Dedifferentiated amniotic fluid mesenchymal stem cell (primary cell): ENCODE results near the gene IFRD2.
"Not testable (repeated sequence)": the region's sequence is repeated elsewhere in the genome, so short reads cannot be mapped to it uniquely, and the experiment has no call there.

ENCODE experiments used
- DNase-seq: peaks from one replicate; pipeline ENCODE4 v3.0.0-alpha.2; 2016; ENCODE audit errors: extremely low spot score

Gene IFRD2

DNA sequence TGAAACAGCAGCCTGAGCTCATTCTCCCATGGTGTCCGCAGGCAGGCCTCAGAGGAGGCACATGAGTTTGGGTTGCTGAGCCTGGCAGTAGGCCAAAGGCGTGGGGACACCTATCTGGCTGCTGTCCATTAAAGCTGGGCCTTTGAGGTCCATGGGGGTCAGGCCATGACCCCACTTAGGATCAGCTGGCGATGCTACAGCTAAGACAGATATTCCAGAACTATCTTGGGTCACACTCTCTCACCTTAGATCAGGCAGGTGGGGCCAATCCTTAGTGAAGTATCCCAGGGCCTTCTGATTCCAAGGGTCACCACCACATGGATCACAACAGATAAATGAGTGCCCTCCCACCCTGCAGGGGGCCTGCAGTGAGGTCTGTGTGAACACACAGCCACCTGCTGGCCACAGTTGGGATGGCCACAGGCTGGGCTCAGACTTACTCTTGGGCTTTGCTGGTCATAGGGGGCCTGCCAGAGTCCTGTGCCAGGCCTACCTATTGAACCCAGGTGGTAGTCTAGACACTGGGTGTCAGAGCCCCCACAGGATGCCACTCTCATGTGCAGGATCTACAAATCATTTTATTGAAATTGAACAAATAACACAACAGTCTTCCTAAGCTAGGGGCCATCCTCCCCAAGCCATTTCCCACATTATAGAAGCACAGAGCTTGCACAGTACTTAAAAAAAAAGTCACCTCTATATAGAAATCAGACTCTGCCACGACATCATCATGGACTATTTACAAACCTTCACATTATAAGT, 32.3 kb upstream of the IFRD2 start:
- DNase-seq, result peak; percentile 25

DNA sequence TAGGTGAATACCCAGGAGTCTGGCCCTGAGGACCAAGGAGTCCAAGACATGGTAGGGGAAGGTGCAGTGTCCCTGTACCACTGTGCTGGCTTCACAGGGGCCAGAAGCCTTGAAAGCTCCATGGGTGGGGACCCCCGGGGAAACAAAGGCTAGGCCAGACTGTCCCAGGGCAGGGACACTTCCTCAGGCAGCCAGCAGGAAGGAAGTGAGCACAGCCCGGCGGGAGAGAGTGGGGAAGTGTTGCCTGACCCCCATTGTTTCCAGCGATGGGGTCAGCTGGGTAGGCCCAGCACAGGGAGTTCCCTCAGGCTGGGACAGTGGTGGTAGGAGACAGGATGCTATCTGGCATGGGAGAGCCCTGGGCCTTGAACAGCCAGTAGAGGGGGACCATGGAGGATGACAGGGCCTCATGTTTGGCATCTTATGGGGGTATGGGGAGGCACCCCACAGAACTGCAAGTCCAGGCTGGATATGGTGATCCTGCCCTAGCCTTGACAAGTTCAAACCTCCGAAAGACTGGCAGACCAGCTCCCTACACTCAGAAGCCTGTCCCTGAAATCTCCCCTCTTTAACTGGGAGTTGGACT, 31.5 kb upstream of the IFRD2 start:
- DNase-seq, result no peak

DNA sequence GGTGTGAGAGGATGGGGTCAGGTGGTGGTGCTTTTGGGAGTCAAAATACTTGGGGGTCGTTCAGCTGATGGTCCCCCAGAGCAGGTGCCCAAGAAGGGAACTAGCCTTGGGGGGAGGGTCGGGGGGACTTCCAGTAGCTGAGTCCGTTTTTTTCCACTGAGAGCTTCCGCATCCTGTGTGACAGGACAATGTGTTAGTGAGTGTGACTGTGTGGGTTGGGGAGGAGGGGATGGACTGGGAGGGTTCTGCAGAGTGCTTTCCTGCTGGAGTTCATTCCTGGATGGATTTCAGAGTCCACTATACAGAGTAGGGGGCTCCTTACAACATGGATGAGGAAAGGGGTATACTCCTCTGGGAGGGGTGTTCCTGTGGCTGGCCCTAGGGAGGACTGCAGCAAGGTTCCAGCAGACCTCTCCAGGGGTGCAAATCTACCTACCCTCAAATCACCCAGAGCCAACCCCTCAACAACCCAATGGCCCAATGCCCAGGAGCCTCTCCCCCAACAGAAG, 30.9 kb upstream of the IFRD2 start:
- DNase-seq, result no peak

DNA sequence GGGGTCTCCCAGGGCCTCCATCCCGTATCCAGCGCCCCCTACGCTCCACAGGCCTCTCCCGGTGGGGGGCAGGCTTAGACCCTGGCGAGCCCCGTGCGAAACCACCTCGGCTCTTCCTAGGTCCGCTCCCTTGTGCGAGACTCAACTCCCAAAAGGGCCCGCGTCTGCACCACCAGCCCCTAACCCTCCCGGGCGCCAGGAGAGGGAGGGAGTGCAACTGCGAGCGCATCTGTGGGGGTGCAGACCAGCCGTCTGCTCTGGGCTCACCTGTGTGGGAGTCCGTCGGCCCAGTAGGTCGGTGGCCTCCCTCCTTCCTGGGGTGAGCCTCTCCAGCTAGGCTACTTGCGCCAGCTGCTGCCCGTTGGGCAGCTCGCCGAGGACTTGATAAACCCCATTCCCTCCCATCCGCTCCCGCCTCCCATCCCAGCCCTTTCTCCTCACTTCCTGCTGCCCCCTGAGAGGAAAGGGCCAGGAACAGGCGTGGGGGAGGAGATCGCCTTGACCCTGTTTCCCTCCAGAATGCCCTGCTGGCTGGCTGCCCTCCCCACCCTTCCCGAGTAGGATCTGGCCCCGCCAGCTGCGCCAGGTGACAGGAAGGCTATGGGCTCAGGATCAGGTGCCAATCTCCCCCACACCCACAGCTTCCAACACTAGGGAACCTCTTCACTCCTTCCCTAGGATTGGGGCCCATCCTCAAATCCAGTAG, 30.3 kb upstream of the IFRD2 start, which contains the start of gene HYAL2:
Gene HYAL2 (minus strand): TSS at position 360 of the 706 bp plus-strand sequence. CDS start 2,256 bp downstream, outside the sequence.
- DNase-seq, result no peak

DNA sequence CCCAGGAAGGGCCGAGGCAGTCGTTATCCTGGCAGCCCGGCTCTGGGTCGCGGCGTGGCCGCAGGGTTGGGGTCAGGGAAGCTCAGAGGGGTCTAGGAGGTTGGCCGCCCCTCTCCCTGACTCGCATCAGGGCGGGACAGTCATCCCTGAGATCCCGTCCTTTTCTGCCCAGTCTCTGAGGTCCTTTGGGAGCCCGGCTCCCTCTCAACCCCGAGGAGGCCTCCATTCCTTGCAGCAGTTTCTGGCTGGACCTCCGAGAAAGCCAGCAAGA, 29.8 kb upstream of the IFRD2 start:
- no peak for DNase-seq

DNA sequence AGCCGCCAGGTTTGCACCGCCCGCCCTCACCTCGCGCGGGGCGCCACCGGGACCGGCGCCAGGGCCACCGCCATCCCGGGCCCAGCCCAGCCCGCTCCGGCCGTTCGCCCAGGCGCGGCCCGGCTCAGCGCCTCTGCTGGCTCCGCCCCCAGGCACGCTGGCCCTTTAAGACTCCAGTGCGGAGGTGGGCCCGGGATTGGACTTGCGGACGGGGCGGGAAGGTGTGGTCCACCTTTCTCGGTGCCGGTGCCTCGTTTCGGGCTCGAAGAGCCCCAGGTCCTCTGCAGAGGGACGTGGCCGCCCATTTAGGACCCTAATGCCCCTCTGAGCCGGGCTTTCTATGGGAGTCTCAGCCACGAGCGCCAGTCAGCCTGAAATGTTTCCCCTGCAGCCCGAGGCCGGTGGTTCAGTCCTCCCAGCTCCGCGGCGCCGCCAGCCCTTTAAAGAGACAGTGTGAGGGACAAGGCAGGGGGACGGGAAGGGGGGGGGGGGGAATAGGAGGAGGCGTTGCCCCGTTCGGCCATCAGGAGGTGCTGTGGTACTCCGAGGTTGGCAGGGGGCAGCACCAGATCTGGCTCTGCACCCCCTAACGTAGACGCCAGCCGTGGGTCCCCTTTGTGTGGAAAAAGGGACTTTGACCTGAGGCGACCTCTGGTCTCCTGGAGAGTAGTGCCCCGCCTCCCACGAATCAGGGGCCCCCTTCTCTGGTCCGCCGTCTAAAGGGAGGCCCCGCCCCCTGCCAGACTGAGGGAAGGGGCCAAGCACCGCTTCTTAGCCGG, 29.3 kb upstream of the IFRD2 start:
- DNase-seq, result peak; percentile 81

DNA sequence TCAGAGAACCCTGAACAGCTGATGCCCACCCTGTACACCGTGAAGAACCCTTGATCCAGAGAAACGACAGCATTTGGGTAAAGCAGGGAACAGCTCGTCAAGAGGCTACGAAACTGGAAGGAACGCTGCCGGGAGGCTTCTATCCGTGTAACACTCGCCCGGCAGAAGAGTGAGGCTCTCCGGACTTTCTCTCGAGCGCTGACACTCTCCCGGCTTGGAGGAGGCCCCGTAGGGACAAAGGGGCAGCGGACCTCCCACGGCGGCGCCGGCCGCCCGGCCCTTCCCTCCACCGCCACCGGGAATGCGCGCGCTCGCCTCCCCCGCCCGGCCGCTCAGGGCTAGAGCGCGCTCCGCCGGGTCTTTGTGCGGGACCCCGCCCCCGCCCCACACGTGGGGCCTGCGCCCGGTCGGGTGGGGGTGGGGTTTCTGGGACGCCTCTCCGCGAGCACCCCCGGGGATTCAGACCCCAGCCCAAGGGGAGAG, 28.7 kb upstream of the IFRD2 start:
- peak; percentile 52 for DNase-seq

DNA sequence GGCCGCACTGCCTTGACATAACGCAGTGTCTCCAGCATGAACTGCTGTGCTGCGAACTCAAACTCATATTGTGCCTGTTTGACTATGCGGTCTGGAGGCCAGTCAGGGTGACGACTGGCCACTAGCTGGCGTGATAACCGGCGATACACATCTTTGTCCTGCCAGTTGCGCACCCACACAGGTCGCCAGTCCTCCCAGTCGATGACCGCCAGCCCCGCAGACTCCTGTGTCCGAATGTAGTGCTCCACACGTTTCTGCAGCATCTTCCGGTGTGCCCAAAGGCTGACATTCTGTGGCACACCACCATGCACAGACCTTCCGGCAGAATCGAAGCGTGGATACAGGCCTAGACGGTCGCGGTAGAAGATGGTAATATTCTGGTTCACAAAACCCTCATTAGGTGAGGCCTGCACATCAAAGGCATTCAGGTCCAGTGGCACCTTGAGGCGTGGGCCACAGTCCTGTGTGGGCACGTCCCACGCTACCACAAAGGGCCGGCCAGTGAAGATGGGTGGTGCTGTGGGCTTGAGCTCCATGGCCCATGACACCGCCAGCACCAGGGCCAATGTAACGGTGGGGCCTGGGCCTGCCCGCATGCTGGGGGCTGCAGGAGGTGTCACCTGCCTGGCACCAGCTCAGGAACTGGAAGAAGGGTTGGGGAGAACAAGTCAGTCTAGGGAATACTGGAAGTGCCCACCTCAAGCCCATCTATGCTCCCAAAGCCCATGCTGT, 27.8 kb upstream of the IFRD2 start:
- DNase-seq, result no peak

DNA sequence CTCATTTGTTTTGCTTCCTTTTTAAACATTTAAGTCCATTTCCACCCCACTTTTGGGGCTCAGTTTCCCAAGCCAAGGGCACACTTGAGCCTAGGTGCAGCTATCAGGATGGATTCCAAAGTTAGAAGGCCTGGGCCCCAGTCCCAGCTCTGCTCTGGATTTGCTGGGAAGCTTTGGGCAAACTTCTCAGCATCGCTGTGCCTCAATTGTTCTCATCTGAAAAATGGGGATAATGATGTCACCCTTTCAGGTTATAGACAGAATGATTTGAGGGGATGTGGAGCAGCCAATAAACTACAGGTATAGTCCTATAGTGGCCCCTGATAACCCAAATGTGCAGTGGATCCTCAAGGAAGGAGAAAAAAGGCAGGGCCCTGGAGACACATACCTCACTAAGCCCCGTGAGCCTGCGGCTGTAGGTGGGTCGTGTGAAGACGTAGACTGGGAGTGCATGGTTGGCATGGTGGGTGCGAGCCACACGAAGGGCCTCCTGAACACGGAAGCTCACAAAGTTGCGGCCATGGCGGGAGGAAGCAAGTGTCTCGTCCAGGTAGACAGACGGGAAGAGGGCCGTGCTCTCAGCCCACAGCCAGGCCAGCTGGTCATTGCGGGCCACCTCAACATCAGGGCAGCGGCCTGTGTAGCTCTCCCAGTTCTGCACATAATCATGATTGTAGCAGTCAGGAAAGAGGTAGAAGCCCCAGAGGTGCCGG, 27.1 kb upstream of the IFRD2 start:
- no peak for DNase-seq

DNA sequence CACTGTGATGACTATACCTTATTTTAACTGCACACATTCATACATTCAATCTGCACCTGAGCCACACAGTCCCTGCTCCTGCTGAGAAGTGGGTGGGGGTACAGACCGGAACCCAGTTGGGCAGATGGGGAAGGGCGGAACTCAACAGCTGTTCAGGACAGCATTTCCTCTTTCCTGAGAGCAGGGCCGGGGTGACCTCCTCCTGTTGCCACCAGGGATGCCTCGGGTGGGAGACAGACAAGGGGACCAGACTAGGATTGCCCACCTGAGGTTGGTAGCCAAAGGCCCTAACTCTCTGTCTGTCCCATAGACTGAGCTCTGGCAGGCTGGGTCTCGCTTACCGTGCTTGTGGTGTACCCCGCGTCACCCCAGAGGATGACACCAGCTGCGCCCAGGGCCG, 26.4 kb upstream of the IFRD2 start:
- DNase-seq, result no peak

DNA sequence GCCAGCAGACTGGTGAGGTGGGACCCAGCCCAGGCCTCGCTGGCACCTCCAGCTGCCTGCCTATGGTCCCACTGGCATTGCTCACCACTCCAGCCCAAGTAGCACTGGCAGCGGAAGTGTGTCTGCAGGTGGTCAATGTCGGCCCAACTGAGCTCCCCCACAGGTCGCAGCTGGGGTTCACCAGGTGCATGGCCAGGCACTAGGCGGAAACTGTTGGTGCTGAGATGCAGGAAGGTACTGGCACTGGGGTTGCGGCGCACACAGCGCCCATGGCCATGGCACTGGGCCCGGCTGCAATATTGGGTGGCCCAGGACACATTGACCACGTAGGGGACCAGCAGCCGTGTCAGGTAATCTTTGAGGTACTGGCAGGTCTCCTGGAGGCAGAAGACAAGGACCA, 25.9 kb upstream of the IFRD2 start:
- DNase-seq, result no peak

DNA sequence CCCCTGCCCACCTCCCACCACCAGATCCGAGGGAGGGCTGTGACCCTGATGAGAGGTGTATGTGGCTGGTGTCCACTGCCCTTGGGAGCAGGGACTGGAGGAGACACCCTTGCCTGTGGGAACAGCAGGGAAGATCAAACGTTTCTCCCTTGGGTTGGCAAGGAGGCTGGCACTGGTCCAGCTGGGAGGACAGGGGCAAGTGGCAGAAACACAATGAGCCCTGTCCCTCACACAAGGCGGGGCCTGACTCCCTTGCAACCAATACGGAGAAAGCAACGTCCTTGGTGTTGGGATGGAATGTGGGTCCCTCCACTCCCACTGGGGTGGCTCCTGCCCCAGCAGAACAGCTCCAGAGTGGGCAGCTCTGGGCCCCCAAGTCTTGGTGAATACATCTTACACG, 25.1 kb upstream of the IFRD2 start:
- no peak for DNase-seq

DNA sequence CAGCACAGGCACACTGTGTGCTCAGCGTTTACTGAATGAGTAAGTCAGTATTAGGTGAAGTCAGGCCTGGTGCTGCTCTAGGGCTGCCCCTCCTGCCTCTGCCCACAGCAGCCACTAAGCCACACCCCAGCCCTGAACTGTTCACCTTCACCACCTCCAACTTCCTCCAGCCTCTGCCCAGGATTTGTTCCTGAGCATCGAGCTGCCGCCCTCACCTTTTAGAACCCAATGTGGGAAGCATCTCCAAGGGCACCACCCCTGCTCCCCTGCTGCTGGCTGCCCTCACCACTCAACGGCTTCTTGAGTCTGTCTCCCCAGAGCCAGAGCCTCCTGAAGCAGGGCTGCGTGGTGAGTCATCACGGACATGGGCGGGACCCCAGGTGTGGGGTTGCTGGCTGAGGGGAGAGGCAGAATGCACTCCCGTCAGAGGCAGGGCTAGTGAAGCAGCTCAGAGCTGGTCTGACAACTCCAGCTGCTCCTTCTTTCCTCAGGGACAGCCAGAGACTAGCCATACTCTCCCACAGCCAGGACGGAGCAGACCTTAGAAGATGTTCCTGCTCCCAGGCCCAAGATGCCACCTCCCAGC, 24.5 kb upstream of the IFRD2 start:
- no peak for DNase-seq

DNA sequence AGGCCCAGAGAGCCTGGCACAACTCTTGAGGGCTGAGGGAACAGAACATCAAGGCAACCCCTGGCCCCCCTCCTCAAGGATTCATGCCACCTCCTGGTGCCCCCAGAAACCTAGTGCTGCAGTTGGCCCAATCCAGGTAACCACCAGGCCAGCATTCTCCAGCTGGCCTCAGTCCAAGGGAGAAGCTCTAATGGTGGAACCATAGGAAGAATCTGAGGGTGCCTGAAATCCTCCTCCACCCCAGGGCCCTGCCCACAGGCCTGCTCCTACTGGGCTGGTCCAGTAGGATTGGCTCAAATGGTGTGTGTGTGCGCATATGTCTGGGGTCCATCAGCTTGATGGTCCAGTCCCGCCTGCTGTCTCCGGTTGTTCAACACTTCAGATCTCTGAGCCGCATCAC, 22.6 kb upstream of the IFRD2 start:
- no peak for DNase-seq

DNA sequence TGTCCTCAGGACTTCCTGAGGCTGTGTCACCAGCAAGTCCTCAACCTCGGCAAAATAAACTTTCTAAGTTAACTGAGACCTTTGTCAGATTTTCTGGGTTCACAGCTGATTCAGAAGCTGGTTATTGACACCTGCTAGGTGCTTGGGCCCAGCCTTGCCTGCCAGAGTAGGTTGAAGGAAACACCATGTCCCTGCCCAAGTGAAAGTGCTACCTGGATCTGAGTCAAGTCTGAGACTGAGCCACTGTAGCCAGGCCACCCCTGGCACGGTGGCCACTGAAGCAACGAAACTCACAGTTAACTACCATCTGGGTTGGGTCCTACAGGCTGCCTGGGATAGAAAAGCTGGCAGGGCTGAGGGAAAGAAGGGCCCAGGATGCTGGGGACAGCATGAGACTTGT, 22.1 kb upstream of the IFRD2 start:
- no peak for DNase-seq

DNA sequence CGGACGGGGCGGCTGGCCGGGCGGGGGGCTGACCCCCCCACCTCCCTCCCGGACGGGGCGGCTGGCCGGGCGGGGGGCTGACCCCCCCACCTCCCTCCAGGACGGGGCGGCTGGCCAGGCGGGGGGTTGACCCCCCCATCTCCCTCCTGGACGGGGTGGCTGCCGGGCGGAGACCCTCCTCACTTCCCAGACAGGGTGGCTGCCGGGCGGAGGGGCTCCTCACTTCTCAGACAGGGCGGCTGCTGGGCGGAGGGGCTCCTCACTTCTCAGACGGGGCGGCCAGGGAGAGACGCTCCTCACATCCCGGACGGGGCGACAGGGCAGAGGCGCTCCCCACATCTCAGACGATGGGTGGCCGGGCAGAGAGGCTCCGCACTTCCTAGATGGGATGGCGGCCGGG, 19.8 kb upstream of the IFRD2 start:
- DNase-seq, result not testable (repeated sequence)

DNA sequence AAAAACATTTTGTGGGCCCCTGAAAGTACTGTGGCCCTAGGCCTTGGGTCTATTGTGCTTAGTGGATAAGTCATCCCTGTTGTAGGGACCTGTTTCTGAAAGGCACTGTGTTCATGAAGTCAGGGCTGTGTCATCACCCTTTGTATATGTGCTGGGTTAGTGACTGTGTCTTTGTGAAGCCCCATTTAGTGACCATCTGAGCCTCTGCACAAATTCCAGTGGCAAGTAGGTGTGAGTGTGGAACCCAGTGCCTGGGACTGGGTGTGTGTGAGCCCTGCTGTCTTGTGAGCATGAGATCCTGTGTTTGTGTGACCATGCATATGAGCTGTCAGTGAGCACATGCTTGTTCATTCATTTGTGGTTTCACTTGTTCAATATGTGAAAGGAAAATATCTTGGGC, 12.4 kb upstream of the IFRD2 start:
- DNase-seq, result no peak

DNA sequence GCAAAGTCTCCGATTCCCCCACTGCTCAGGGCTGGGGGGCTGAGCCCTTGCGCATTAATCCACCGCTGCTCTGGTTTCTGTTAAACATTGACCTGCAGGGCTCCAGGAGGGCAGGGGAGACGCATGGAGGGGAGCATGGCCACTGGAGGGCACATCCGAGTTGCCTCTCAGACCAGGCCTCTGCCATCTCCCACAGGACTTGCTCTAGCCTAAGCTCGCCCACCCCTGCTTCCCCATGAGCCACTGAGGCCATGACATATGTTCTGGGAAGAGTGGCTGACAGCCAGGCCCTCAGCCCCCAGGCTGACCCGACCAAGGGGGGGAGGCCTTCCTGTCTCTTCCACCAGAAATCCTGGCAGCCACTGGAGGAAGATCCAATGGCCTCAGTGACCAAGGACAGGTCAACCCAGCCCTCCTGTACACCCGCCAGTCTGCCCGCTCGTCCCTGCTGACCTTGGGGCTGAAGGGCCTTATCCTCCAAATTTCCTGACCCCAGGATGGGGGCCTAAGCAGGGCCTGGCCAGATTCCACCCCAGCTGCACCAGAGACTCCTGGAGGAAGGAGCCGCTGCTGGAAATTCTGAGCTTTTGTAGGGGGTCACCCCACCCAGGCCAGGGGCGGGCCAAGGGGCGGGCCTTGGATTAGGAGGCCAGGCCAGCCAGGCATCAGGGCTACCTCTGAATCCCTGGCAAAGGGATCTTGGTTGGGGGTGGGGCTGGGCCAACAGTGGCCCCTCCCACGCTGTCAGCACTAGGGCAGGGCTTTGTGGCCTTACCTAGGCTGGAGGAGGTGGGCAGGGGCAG, 11.0 kb upstream of the IFRD2 start, which contains the start of gene HYAL1:
Gene HYAL1 (minus strand): TSS at position 562 of the 803 bp plus-strand sequence. CDS start 618 bp downstream, outside the sequence.
- DNase-seq, result peak; percentile 8
